Stimulated activated CD4-positive, alpha-beta T cell treated with anti-CD3 and anti-CD28 coated beads, Interleukin-12 subunit alpha, Interleukin-12 subunit beta, amount 100 ng/mL, for 24 hours (primary cell): Measurements from ENCODE around the gene CYBC1.
A peak's percentile ranks its signal among the peaks of the same experiment; 100 is the strongest.

Experiments used
- DNase-seq, 2 experiments: peaks; one replicate each; pipeline ENCODE4 v3.0.0-alpha.2; 2020; ENCODE audit warnings: low read depth in 2 of 2

Gene CYBC1

DNA sequence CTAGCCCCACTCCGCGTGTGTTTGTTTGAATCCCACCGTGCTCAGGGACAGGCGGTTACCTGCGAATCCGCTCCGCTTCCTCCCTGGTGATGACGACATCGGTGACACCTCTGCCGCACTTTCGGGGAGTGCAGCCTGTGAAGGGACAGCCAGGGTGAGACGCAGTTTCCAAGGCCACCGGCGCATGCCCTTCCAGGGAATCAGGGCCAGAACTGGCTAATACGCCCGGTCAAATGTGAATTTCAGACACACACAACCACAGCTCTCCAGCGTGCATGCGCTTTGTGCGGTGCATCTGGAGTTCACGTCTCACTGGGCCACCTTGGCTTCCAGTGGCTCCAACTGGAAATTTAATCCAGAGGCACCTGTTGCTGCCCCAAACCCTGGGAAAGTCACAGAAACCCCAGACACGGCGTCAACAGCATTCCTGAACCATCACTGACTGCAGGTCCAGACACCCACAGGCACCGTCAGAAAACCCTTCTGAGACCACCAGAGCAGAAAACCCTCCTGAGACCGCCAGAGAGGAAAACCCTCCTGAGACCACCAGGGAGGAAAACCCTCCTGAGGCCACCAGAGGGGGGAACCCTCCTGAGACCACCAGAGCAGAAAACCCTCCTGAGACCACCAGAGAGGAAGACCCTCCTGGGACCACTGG lies 39.0 kb downstream of the CYBC1 start:
- DNase-seq: no peak

DNA sequence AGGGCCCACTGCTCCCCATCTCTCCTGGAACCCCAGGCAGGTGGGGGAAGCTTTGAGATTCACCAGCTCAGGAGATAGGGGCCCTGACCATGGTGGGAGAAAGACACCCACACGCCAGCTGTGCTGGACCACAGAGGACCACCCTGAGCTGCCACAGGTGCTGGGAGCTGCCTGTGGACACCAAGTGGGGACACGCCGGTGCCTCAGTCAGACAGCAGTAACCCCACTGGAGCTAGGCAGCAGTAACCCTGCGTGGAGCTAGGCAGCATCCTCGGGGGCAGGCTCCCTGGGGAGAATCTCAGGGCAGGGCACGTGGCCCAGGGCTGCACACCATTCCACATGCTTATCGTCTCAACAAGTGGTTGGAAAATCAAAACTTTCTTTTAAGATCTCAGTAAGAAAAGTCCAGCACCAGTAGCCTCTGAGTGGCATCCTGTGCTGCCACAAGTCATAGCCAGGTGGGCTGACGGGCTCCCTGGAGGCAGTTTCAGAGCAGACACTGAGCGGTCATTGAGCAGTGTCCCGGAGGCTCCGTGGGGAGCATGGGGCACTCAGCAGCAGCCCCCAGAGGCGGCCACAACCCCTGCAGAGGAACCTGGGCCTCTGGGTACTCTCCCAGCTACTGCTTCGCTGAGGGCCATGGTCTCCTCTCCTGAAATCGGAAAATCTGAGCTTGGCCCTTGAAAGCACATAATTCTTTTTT lies 40.4 kb downstream of the CYBC1 start:
- DNase-seq: no peak

- DNase-seq: no peak
Measured at GRCh38 chr17:82408938-82409318, 41.6 kb downstream of the CYBC1 start.

DNA sequence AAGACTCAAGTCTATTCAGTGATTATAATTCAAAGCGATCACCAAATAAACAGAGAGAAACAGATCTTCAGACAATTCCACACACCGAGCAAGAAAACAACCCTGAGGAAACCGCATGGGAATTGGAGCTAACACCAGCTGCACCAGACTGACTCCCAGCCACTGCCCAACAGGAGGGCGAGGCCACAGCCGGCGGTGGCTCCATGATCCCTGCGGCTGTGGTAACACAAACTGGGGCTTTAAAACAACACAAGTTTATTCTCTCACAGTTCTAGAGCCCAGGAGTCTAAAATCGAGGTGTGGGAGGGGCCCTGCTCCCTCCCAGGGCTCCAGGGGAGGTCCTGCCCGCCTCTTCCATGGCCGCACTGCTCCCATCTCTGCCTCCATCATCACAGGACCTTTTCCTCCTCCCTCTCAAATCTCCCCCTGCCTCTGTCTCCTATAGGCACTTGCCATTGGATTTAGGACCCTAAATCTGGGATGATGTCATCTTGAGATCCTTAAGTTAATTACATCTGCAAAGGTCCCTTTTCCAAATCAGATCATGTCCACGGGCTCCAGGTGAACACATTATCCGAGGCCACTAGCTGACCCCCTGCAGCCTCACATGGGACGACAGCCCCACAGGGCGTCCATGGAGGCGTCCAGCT lies 42.1 kb downstream of the CYBC1 start:
- DNase-seq: no peak

- no peak for DNase-seq
Measured at GRCh38 chr17:82407255-82407654, 43.3 kb downstream of the CYBC1 start.

- DNase-seq: no peak
Measured at GRCh38 chr17:82406131-82406671, 44.4 kb downstream of the CYBC1 start.

DNA sequence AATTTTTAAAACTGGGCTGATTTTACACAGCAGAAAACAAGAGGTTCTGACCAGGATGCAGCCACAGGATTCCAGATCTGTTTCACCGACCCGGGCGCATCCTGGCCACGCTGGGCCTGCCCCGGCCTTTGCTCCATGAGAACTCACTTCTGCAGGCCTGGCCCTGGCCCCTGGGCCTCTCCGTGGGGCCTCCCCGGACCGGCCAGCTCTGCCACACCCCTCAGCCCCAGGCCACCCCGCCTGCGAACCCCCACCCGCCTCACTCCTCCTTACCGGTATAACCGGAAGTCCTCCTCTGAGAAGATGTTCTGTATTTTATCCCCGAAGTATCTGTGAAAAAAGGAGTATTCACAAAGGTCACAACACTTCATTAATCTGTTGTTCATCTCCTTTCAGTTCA lies 45.5 kb downstream of the CYBC1 start:
- no peak for DNase-seq

- no peak for DNase-seq
Measured at GRCh38 chr17:82403662-82404660, 46.6 kb downstream of the CYBC1 start.

DNA sequence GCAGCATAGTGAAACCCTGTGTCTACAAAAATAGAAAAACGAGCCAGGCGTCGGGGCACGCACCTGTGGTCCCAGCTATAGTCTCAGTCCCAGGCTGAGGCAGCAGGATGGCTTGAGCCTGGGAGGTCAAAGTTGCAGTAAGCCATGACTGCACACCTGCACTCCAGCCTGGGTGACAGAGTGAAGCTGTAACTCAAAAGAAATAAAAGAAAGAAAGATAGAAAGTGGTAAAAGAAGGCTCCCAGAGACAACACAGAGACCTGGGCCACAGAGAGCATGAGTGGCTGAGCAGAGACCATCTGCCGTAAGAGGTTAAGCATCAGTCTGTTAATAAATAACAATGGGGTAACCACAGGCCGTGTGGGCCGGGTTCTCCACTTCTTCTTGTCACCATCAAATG lies 47.7 kb downstream of the CYBC1 start:
- no peak for DNase-seq

- DNase-seq: peak; percentile 21 to 43
Measured at GRCh38 chr17:82400830-82401229, 49.7 kb downstream of the CYBC1 start.

- no peak for DNase-seq
Measured at GRCh38 chr17:82400206-82400605, 50.3 kb downstream of the CYBC1 start.

- no peak for DNase-seq
Measured at GRCh38 chr17:82399601-82400101, 50.9 kb downstream of the CYBC1 start.

DNA sequence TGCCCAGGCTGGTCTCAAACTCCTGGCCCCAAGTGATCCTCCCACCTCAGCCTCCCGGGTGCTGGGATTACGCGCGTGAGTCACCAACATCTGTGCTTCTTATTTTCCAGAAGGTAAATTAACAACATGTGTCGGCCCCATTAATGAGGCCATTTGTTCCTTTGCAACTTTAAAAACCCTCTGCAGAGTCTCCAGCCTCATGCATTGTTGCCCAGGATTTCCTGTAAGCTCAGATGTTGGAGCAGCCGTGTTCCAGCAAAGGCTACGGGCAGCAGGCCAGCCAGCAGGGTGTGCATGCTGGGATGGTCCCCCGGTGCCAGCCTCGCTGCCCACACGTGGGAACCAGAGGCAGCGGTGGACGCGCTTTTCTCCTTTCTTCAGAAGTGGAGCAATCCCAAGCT lies 51.5 kb downstream of the CYBC1 start:
- no peak for DNase-seq

GRCh38 chr17:82397449-82398335 lies 52.9 kb downstream of the CYBC1 start:
- DNase-seq: no peak

DNA sequence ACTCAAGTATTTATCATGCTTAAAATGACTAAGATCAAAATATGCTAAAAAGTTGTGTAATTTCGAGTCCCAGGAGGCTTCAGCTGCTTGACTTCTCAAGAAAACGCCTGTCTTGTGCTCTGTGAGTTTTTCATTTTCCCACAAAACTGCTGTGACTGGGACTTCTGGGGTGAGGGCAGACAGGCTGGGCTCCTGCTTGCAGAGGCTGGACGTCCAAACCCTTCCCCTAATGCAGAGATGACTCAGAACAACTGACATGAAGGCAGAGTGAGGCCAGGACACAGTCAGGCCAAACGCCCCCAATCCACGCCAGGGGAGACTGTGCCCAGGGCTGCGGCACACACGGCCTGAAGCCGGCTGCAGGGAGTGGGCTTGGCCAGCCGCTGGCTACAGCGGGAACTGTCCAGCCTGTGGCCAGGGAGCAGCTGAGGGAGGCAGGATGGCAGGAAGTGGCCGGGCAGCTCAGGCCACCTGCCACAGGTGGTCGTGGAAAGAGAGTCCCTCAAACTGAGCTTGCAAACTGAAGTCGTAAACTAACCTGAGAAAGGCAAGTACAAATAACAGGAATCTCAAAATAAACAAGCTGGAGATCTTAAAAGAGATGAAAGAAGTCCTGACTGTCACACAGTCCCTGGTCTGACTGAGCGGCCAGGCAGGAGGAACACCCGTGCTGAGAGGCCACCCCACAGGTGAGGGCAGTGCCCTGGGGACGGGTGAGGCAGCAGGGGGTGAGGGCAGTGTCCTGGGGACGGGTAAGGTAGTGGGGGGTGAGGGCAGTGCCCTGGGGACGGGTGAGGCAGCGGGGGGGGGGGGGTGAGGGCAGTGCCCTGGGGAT lies 53.7 kb downstream of the CYBC1 start:
- no peak for DNase-seq

DNA sequence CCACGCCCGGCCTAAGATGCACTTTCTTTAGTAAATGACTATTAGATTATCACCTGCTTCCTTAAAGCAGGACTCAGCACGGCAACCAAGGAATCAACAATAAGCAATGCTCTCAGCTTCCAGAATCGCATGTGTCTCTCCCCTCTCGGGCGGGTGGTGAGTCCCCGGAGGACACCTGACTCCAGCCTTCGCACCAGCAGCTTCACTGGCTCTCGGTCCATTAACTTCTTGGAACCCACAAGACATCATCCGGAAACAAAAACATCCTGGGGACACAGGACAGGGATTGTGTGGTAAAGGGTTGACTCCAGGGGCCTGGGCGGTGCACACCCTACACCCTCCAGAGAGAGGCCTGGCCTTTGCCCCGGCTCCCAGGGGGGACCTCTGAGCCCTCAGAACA lies 56.3 kb downstream of the CYBC1 start:
- no peak for DNase-seq

GRCh38 chr17:82392941-82393340 lies 57.6 kb downstream of the CYBC1 start:
- no peak for DNase-seq
